22Rv1 (cell line): ENCODE data around the gene FLCN.

Source experiments
- CTCF ChIP-seq: fragments of 450-650 bp; IDR thresholded peaks from 2 replicates; pipeline ENCODE4 v1.5.1; 2017; ENCODE audit warnings: mild to moderate bottlenecking
- ZFX ChIP-seq: fragments of 450-650 bp; IDR thresholded peaks from 2 replicates; pipeline ENCODE4 v1.6.1; 2017; ENCODE audit warnings: antibody characterized with exemption, borderline replicate concordance

GRCh38 chr17:17205368-17206123 lies 31.4 kb downstream of the FLCN start:
- TF ChIP-seq CTCF = no peak
- TF ChIP-seq ZFX = no peak
